A673 (cell line): ENCODE results near the gene DIP2C.

ENCODE experiments used
- CTCF ChIP-seq: fragments of 300-800, 200-600 bp; sonication (generic); conservative IDR thresholded peaks from 2 replicates; pipeline ENCODE4 v1.5.1; 2017; ENCODE audit warnings: low read depth, mild to moderate bottlenecking, antibody characterized with exemption, low read length, moderate library complexity, mixed read lengths
- EZH2 ChIP-seq: fragments of 200-600 bp; sonication (generic); IDR thresholded peaks from 2 replicates; pipeline ENCODE4 v1.6.1; 2017; ENCODE audit warnings: borderline replicate concordance, low read depth, mild to moderate bottlenecking, mixed read lengths, antibody characterized with exemption, low read length; ENCODE audit not compliant: poor library complexity, severe bottlenecking

- TF ChIP-seq CTCF = no peak
- TF ChIP-seq EZH2 = no peak
These were observed 300.1 kb downstream of the DIP2C start for GRCh38 chr10:389261-389790.
